Activated CD4-positive, alpha-beta T cell treated with anti-CD3 and anti-CD28 coated beads, Interleukin-2, amount 50 U/mL, for 1 hour (primary cell): ENCODE measurements around the gene RGPD8.
"Not testable (repeated sequence)": the region's sequence is repeated elsewhere in the genome, so short reads cannot be mapped to it uniquely, and the experiment has no call there.

ENCODE experiments used
- DNase-seq: peaks from one replicate; pipeline ENCODE4 v3.0.0-alpha.2; 2020

Gene RGPD8

GRCh38 chr2:112433480-112433879, at the start of gene RGPD8:
Gene RGPD8 (minus strand): TSS chr2:112433645. CDS start chr2:112433453, 192 bp downstream.
- DNase-seq: peak; percentile 86

GRCh38 chr2:112483042-112483473, 49.6 kb upstream of the RGPD8 start:
- DNase-seq: no peak

- DNase-seq: peak; percentile 24
These were observed 49.0 kb upstream of the RGPD8 start for GRCh38 chr2:112482309-112483041.

- DNase-seq: peak; percentile 76
These were observed 48.2 kb upstream of the RGPD8 start, which contains the start of gene TTL for GRCh38 chr2:112481528-112482233. Gene TTL (plus strand): TSS chr2:112482156. CDS start chr2:112482345, 189 bp downstream.

- DNase-seq: peak; percentile 81
These were observed 47.6 kb upstream of the RGPD8 start for GRCh38 chr2:112481050-112481527.

GRCh38 chr2:112480530-112481049, 47.1 kb upstream of the RGPD8 start:
- peak; percentile 17 for DNase-seq

GRCh38 chr2:112476434-112476833, 43.0 kb upstream of the RGPD8 start:
- no peak for DNase-seq

- no peak for DNase-seq
These were observed 41.5 kb upstream of the RGPD8 start for GRCh38 chr2:112474844-112475486.

- DNase-seq: no peak
These were observed 39.3 kb upstream of the RGPD8 start for GRCh38 chr2:112472547-112473263.

- DNase-seq: no peak
These were observed 31.9 kb upstream of the RGPD8 start for GRCh38 chr2:112465382-112465781.

- DNase-seq: no peak
These were observed 29.8 kb upstream of the RGPD8 start for GRCh38 chr2:112463256-112463655.

- no peak for DNase-seq
These were observed 28.7 kb upstream of the RGPD8 start for GRCh38 chr2:112462178-112462577.

- DNase-seq: no peak
These were observed 25.9 kb upstream of the RGPD8 start for GRCh38 chr2:112459372-112459771.

GRCh38 chr2:112454586-112454985, 21.1 kb upstream of the RGPD8 start:
- no peak for DNase-seq

- no peak for DNase-seq
These were observed 17.9 kb upstream of the RGPD8 start for GRCh38 chr2:112451317-112451716.

GRCh38 chr2:112449854-112450253, 16.4 kb upstream of the RGPD8 start:
- no peak for DNase-seq

GRCh38 chr2:112444256-112444655, 10.8 kb upstream of the RGPD8 start:
- DNase-seq: not testable (repeated sequence)

- not testable (repeated sequence) for DNase-seq
These were observed 5.3 kb upstream of the RGPD8 start for GRCh38 chr2:112438603-112439261.

- not testable (repeated sequence) for DNase-seq
These were observed 4.0 kb upstream of the RGPD8 start for GRCh38 chr2:112437405-112437831.

GRCh38 chr2:112436993-112437392, 3.5 kb upstream of the RGPD8 start:
- DNase-seq: not testable (repeated sequence)

- DNase-seq: not testable (repeated sequence)
These were observed 2.4 kb upstream of the RGPD8 start for GRCh38 chr2:112435716-112436431.
